PFSK-1 (cell line): ENCODE measurements around the gene SIRT2.

Source experiments
- FOXP2 ChIP-seq: optimal IDR thresholded peaks from 2 replicates; pipeline ENCODE3; 2011; ENCODE audit warnings: borderline replicate concordance, control low read depth, inconsistent platforms; ENCODE audit not compliant: insufficient read depth; ENCODE audit errors: extremely low read length, extremely low read depth
- POLR2AphosphoS5 ChIP-seq: IDR thresholded peaks from 2 replicates; pipeline ENCODE4 v1.6.1; 2012; ENCODE audit warnings: low read depth, mild to moderate bottlenecking, control low read depth, low read length, moderate library complexity
- SIN3A ChIP-seq: IDR thresholded peaks from 2 replicates; pipeline ENCODE4 v1.6.1; 2012; ENCODE audit warnings: mild to moderate bottlenecking, low read length, moderate library complexity, borderline replicate concordance; ENCODE audit not compliant: insufficient read depth
- TAF1 ChIP-seq: IDR thresholded peaks from 2 replicates; pipeline ENCODE4 v1.6.1; 2012; ENCODE audit warnings: low read length, control low read depth, borderline replicate concordance; ENCODE audit not compliant: insufficient read depth
- TF ChIP-seq, protein P1 (sequence below), 2 experiments: IDR thresholded peaks; 2 replicates each; pipeline versions ENCODE4 v1.6.1 to v1.8.0; 2011 to 2012; ENCODE audit warnings: low read depth in 2 of 2, low read length in 2 of 2, control low read depth in 1 of 2, inconsistent platforms in 1 of 2, mild to moderate bottlenecking in 1 of 2, moderate library complexity in 1 of 2; ENCODE audit not compliant: insufficient read depth in 1 of 2

Gene SIRT2

GRCh38 chr19:38862321-38863059, 36.9 kb downstream of the SIRT2 start:
- TF ChIP-seq TAF1 (no peak), FOXP2 (peak; percentile 69), POLR2AphosphoS5 (peak; percentile 36; the same call in 1 of the 2 replicates), SIN3A (peak; percentile 63; the same call in 1 of the 2 replicates)
- TF ChIP-seq, protein P1, sequence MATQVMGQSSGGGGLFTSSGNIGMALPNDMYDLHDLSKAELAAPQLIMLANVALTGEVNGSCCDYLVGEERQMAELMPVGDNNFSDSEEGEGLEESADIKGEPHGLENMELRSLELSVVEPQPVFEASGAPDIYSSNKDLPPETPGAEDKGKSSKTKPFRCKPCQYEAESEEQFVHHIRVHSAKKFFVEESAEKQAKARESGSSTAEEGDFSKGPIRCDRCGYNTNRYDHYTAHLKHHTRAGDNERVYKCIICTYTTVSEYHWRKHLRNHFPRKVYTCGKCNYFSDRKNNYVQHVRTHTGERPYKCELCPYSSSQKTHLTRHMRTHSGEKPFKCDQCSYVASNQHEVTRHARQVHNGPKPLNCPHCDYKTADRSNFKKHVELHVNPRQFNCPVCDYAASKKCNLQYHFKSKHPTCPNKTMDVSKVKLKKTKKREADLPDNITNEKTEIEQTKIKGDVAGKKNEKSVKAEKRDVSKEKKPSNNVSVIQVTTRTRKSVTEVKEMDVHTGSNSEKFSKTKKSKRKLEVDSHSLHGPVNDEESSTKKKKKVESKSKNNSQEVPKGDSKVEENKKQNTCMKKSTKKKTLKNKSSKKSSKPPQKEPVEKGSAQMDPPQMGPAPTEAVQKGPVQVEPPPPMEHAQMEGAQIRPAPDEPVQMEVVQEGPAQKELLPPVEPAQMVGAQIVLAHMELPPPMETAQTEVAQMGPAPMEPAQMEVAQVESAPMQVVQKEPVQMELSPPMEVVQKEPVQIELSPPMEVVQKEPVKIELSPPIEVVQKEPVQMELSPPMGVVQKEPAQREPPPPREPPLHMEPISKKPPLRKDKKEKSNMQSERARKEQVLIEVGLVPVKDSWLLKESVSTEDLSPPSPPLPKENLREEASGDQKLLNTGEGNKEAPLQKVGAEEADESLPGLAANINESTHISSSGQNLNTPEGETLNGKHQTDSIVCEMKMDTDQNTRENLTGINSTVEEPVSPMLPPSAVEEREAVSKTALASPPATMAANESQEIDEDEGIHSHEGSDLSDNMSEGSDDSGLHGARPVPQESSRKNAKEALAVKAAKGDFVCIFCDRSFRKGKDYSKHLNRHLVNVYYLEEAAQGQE (IDR thresholded peaks at IDR 0.05; ENCODE audit: insufficient read depth in 1 of 2, low read depth in 2 of 2, low read length in 2 of 2): peak in 1 of 2 experiments; percentile 38; a peak in 1 of 4 replicates

DNA sequence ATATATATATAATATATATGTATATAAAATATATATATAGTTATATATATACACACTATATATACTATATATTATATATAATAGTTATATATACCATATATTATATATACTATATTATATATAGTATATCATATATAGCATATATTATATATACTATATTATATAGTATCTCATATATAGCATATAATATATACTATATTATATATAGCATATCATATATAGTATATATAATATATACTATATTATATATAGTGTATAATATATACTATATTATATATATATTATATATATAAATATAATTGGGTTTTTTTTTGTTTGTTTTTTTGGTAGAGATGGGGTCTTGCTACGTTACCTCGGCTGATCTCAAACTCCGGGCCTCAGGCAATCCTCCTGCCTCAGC, 38.0 kb downstream of the SIRT2 start:
- TF ChIP-seq FOXP2 (no peak), TAF1 (no peak), POLR2AphosphoS5 (no peak), SIN3A (no peak)
- TF ChIP-seq, protein P1 (IDR thresholded peaks at IDR 0.05; ENCODE audit: insufficient read depth in 1 of 2, low read depth in 2 of 2, low read length in 2 of 2): no peak

DNA sequence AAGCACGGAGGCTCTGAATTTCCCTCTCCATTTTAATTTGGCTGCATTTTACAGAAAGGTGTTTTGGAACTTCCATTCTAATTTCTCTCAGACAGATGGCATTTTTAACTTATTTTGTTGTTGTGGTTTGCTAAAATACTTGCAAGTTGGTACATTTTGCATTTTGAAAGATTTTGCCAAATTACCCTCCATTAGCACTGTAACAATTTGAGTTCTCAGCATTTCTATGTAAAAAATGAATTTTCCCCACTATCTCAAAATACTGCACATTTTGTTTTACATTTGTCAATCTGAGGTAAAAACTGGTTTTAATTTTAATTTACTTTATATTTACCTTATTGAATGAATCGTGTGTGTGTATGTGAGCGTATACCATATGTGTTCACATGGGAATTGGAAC, 42.6 kb downstream of the SIRT2 start:
- TF ChIP-seq SIN3A (no peak), FOXP2 (no peak), TAF1 (no peak)

DNA sequence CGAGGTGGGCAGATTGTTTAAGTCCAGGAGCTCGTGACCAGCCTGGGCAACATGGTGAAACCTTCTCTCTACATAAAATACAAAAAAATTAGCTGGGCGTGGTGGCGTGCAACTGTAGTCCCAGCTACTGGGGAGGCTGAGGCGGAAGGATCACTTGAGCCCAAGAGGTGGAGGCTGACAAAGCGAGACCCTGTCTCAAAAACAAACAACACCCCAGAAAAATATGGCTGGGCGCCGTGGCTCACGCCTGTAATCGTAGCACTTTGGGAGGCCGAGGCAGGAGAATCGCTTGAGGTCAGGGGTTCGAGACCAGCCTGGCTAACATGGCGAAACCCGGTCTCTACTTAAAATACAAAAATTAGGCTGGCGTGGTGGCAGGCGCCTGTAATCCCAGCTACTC, 46.2 kb downstream of the SIRT2 start:
- no peak for TF ChIP-seq TAF1
- TF ChIP-seq POLR2AphosphoS5: no peak
- TF ChIP-seq, protein P1 (IDR thresholded peaks at IDR 0.05; ENCODE audit: insufficient read depth in 1 of 2, low read depth in 2 of 2, low read length in 2 of 2): no peak
- no peak for TF ChIP-seq SIN3A
- TF ChIP-seq FOXP2: no peak

DNA sequence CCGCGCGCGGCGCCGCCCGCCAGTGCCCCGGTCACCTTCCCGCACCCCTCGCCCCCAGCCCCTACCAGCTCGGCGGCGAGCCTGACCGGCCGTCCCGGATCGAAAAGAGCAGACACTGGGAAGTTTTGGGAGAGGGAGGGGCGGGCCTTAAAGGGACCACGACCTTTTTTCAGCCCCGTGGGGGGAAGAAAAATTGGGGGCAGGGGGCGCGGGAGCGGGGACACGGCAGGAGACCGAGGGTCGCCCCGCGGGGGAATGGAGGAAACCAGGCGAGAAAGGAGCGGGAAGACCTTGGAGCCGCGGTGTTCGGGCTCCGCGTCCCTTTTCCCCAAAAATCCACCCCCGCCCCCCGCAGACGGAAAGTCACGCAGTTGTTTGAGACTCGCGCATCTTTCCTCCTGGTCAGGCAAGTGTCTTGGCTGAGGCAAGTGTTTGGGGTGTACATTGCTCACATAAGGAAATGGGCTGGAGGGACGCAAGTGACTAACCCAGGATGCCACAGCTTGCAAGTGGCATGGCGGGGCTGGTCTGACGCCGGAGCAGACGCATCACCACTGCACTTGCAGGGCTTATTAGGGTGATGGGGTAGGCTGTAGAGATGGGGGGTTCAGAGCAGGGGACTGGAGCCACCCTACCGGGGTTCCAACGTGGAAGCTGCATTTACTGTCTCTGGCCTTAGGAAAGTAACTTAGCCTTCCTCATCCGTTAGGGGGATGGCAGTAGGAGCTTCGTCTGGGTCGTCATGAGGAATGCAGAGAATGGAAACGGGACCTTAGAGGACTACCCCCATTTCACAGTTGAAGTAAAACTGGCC, 47.0 kb downstream of the SIRT2 start:
- TF ChIP-seq, protein P1 (IDR thresholded peaks at IDR 0.05; ENCODE audit: insufficient read depth in 1 of 2, low read depth in 2 of 2, low read length in 2 of 2): no peak
- TF ChIP-seq FOXP2: no peak
- no peak for TF ChIP-seq TAF1
- peak; percentile 20; the same call in 1 of the 2 replicates for TF ChIP-seq POLR2AphosphoS5
- no peak for TF ChIP-seq SIN3A
